ENCODE data around the gene PCLAF.

- no peak for TF ChIP-seq BHLHE40 (IDR thresholded peaks at IDR 0.05; ENCODE audit: borderline replicate concordance)
- no peak for TF ChIP-seq FOXM1 (IDR thresholded peaks at IDR 0.05; ENCODE audit: borderline replicate concordance)
- no peak for TF ChIP-seq TARDBP (IDR thresholded peaks at IDR 0.05)
Observed at GRCh38 chr15:64425221-64425620, 44.0 kb upstream of the PCLAF start.

Measured in HEK293T (cell line).